Measurements from ENCODE around the gene ITIH4. TPM values are rescaled to one million over a fixed set of nuclear protein-coding genes. Genes with fewer than 3 reads are reported as not detected.
A peak's percentile ranks its signal among the peaks of the same experiment; 100 is the strongest.

ITIH4 gene
- total RNA-seq, 1 donor from 2014 or later = 5.0 TPM

DNA sequence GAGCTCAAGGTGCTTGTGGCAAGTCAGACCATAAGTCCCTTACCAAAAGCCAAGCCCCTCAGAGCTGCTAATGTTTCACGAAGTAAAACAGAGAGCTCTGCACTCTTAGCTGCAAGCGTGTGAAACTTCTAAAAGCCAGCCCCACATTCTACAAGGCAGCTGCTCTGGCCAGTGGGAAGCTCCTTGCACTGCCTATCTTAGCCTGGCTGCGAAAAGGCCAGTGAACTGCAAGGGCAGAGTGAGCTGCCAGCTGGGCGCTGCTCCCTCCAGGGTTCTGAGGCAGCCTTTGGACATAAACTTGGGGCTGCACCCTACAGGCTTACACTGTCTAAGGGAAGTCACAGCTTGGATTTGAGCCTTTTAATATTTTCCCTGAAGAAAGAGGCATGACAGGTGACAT is 6.5 kb upstream of the ITIH4 start:
- DNase-seq (ENCODE audit: missing footprints) (no peak), ATAC-seq (no peak)
- intact Hi-C loops (cut with DNase I) = no loop called here

GRCh38 chr3:52836471-52836845 is 6.0 kb upstream of the ITIH4 start:
- DNase-seq (ENCODE audit: missing footprints) = no peak
- ATAC-seq = no peak
- intact Hi-C loops (cut with DNase I) = no loop called here

DNA sequence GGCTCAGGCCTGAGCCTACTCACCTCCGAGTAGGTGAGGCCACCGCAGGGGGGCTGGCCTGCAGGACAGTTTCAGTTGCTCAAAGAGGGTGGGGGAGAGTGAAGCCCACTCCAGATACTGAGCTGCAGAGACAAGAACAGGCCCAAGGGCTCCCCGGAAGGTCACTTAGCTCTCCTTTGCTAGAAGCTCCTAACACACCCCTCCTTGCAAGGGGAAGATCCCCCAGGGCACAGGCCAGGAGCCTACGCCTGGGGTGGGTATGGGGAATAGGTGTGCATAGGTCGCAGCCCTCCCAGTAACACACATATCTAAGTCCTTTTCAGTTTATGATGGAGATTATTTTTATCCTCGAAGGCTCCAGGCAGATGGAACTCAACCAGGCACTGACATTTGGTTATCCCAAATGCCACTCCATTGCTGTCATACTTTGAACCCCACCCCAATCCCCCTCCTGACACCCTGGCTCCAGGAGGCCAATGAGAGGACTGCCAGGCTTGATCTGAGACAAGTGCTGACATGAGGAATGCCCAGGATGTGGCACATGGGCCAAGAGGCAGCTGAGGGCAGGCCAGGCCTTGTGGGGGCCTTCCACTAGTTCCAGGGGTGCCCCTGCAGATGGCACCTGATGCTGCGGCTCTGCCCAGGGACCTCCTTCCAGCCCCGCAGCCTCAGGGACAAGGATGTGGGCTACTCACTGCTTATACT is 5.4 kb upstream of the ITIH4 start:
- intact Hi-C loops (cut with DNase I) = no loop called here
- DNase-seq (ENCODE audit: missing footprints) = no peak
- ATAC-seq = peak; percentile 67

- ATAC-seq (peak; percentile 62), DNase-seq (ENCODE audit: missing footprints) (no peak)
- intact Hi-C loops (cut with DNase I) = no loop called here
These were observed 4.5 kb upstream of the ITIH4 start, which contains the start of gene MUSTN1 for GRCh38 chr3:52834871-52835501. MUSTN1 (minus strand) TSS chr3:52835019; CDS start chr3:52834948, 71 bp downstream.

DNA sequence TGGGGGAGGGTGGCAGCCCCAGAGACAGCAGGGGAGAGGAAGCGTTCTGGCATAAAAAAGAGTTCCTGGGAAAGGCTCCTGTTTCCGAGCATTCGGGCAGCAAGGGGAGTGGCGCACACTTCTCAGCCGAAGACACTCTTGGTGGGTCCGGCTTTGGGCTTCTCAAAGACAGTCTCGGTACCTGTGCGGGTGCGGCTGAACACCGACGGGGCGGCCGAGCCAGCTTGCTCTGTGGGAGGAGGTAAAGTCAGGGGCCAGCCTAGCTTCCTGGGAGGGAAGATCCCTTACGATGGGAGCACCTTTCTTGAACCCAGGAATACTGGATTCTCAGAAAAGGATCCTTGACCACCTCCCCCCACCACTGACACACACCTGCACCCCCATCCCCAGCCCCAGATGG is 2.7 kb upstream of the ITIH4 start:
- DNase-seq (ENCODE audit: missing footprints) = peak; percentile 37
- intact Hi-C loops (cut with DNase I) = no loop called here
- ATAC-seq = no peak

GRCh38 chr3:52831500-52832301 is 1.2 kb upstream of the ITIH4 start:
- ATAC-seq (peak; percentile 11), DNase-seq (ENCODE audit: missing footprints) (peak; percentile 69)
- intact Hi-C loops (cut with DNase I) = no loop called here

DNA sequence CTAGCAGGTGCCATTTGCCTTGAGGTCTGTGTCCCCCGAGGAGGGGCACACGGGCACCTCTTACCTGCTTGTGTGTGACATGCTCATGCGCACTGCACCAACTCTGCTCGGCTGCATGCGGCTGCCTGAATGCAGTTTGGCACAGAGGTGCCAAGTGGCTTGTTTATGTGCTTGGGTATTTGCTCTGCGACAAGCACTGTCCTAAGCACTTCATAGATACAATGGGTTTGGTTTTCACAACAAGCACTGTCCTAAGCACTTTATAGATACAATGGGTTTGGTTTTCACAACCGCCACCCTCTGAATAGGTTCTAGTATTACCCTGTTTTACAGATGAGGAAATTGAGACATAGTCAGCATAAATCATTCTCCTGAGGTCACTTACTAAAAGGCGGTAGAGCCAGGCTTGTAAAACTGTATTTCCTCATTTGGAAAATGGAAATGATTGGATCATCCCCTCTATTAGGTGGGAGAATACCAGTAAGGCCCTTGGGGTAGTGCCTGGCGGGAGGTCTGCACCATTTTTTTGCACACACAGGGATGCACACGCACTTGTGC is 487 bp downstream of the ITIH4 start:
- ATAC-seq = no peak
- peak; percentile 49 for DNase-seq (ENCODE audit: missing footprints)
- intact Hi-C loops (cut with DNase I) = no loop called here

DNA sequence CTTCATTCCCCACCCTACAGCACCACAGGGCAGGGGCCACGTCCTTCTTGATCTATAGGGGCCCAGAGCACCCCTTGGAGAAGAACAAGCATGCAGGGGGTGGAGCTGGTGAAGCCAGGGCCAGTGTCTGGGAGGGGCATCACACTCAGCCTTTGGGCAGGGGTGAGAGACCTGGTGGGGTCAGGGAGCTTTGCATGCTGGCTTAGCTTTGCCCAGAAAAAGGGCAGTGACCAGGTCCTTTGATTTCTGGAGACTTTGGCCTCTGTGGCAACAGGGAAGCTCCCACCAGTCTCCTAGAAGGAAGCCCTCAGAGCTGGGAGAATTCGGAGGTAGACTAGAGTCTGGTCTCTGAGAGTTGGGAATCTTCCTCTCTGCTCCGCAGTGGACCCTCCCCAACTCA is 990 bp downstream of the ITIH4 start:
- DNase-seq (ENCODE audit: missing footprints) (peak; percentile 3), ATAC-seq (no peak)
- intact Hi-C loops (cut with DNase I) = no loop called here

- intact Hi-C loops (cut with DNase I) = no loop called here
- ATAC-seq = no peak
- peak; percentile 13 for DNase-seq (ENCODE audit: missing footprints)
These were observed 2.6 kb downstream of the ITIH4 start for GRCh38 chr3:52827866-52828376.

DNA sequence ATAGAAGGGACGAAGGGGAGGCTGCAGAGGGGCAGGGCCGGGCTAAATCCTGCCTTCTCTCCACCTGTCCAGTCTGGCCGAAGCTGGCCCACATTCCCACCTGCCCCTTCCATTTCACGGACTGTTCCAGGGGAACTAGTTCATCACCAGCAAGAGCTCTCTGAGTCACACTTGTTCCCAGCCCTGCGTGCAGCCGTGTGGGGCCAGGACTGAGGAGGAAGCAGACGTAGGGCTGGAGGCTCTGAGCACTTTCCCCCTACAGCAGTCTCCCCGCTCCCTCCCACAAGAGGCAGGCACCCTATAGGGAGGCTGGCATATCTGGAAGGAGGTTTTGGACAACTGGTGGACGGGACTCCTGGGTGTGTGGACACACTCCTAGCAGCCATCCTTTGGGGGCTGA is 3.0 kb downstream of the ITIH4 start:
- ATAC-seq = no peak
- intact Hi-C loops (cut with DNase I) = no loop called here
- DNase-seq (ENCODE audit: missing footprints) = no peak

DNA sequence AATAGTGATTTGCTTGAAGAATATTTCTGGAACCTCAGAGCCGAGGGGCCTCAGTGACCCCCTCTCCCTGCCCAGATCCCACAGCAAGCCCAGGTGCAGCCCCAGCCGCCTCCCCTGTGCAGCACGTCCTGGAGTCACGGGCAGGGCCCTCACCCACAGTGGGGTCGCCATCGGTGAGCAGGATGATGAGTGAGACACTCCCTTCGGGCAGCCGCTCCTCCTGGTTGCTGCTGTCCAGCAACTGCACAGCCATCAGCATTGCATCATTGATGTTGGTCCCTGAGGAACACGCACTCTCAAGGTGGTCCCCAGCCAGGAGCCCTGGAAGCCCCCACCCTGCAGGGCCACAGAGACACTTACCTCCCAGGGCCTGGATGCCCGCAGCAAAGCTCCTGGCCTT is 6.4 kb downstream of the ITIH4 start:
- DNase-seq (ENCODE audit: missing footprints) (peak; percentile 58), ATAC-seq (no peak)
- intact Hi-C loops (cut with DNase I) = no loop called here

DNA sequence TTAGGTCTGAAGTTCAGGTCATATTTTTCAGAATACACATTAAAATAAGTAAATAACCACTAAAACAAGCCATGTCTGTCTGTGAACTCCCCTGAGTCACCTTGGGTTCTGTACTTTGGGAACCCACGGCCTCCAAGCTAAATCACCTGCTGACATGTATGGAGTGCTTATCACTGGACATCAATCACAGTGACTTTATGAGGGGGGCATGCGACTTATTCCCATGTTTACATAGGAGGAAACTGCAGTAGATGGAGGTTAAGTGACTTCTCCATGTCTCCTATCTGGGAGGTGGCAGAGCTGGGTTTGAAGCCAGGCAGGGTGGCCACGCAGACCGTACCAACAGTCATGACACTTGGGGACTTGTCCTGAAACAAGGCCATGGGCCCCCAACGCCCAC is 8.1 kb downstream of the ITIH4 start:
- DNase-seq (ENCODE audit: missing footprints) = no peak
- intact Hi-C loops (cut with DNase I) = no loop called here
- ATAC-seq = no peak

DNA sequence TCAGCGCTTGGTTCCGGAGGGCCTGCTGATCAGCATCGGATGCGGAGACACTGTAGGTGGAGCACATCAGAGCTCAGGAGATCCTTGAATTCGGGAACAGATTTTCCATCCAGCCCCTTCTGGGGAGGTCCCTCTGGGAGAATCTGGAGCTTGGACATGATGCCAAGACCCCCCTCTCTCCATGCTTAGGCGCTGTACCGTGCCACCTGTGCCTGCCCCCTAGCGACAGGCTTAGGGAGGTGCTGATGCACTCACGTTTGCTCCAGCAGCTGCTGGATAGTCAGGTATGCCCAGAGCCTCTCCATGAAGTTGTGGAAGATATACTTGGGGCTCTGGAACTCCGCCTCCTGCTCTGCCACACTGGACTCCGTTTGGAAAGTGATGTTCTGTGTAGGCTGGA is 9.7 kb downstream of the ITIH4 start:
- ATAC-seq = no peak
- intact Hi-C loops (cut with DNase I) = no loop called here
- DNase-seq (ENCODE audit: missing footprints) = no peak

GRCh38 chr3:52819936-52820335 is 10.5 kb downstream of the ITIH4 start:
- no peak for DNase-seq (ENCODE audit: missing footprints)
- ATAC-seq = no peak
- intact Hi-C loops (cut with DNase I) = no loop called here

- intact Hi-C loops (cut with DNase I) = no loop called here
- DNase-seq (ENCODE audit: missing footprints) (no peak), ATAC-seq (peak; percentile 21)
These were observed 12.6 kb downstream of the ITIH4 start for GRCh38 chr3:52817860-52818259.

- DNase-seq (ENCODE audit: missing footprints) = no peak
- intact Hi-C loops (cut with DNase I) = no loop called here
- no peak for ATAC-seq
These were observed 13.3 kb downstream of the ITIH4 start for GRCh38 chr3:52817221-52817620.

DNA sequence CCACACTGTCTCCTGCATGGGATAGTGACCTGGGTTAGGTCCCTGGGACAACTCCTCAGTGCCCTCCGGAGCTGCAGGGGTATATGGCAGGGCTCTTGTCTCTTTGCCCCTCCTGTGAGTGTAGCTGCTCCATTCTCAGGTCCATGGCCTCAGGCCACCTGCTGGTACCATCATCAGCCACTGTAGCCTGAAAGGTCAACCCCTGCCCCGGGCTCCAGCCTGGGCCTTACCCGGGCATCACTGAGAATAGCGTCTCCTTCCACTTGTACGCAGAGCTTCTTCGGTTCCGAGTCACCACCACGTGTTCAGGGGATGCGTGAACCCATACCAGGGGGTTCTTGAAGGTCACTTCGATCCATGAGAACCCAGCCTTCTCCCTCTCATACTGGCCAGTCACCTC is 13.8 kb downstream of the ITIH4 start:
- no peak for DNase-seq (ENCODE audit: missing footprints)
- ATAC-seq = no peak
- intact Hi-C loops (cut with DNase I) = no loop called here

- no peak for ATAC-seq
- intact Hi-C loops (cut with DNase I) = no loop called here
- DNase-seq (ENCODE audit: missing footprints) = no peak
These were observed 14.3 kb downstream of the ITIH4 start for GRCh38 chr3:52816199-52816598.

- DNase-seq (ENCODE audit: missing footprints) (no peak), ATAC-seq (no peak)
- intact Hi-C loops (cut with DNase I) = no loop called here
These were observed 16.7 kb downstream of the ITIH4 start for GRCh38 chr3:52813810-52814209.
